ENCODE results near the gene DMXL1.

DMXL1 gene

DNA sequence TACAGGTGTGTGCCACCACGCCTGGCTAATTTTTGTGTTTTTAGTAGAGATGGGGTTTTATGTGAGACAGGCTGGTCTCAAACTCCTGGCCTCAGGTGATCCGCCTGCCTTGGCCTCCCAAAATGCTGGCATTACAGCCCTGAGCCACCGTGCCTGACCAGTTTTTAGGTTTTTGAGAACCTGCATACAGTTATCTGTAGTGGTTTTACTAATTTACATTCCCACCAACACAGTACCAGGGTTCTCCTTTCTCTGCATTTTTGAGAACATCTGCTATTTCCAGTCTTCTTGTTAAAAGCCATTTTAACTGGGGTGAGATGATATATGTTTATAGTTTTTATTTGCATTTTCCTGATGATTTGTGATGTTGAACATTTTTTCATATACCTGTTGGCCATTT is 12.8 kb downstream of the DMXL1 start:
- TF ChIP-seq, protein P1, sequence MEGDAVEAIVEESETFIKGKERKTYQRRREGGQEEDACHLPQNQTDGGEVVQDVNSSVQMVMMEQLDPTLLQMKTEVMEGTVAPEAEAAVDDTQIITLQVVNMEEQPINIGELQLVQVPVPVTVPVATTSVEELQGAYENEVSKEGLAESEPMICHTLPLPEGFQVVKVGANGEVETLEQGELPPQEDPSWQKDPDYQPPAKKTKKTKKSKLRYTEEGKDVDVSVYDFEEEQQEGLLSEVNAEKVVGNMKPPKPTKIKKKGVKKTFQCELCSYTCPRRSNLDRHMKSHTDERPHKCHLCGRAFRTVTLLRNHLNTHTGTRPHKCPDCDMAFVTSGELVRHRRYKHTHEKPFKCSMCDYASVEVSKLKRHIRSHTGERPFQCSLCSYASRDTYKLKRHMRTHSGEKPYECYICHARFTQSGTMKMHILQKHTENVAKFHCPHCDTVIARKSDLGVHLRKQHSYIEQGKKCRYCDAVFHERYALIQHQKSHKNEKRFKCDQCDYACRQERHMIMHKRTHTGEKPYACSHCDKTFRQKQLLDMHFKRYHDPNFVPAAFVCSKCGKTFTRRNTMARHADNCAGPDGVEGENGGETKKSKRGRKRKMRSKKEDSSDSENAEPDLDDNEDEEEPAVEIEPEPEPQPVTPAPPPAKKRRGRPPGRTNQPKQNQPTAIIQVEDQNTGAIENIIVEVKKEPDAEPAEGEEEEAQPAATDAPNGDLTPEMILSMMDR (conservative IDR thresholded peaks at IDR 0.05; ENCODE audit: low read depth, low read length) = no peak
- no peak for DNase-seq (ENCODE audit: low read depth)
- H3K4me3 ChIP-seq (ENCODE audit: low read depth, low read length) = no peak overlapping the region

DNA sequence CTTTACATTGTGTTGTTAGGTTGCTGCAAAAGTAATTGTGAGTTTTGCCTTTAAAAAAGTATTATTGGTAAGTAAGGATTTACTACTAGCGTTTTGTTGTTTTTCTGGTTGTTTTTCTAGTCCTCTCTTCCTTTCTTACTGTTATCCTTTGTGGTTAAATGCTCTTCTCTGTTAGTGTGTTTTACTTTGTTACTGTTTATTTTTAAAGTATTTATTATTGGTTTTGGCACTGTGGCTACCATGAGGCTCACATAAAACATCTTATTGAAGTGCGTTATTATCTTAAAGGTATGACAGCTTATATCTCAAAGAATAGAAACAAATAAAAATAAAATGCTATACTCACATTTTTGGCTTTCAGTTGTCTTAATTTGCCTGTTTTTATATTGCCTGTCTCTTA is 17.6 kb downstream of the DMXL1 start:
- no peak for DNase-seq (ENCODE audit: low read depth)
- H3K4me3 ChIP-seq (ENCODE audit: low read depth, low read length) = no peak overlapping the region
- TF ChIP-seq, protein P1 (conservative IDR thresholded peaks at IDR 0.05; ENCODE audit: low read depth, low read length) = no peak

DNA sequence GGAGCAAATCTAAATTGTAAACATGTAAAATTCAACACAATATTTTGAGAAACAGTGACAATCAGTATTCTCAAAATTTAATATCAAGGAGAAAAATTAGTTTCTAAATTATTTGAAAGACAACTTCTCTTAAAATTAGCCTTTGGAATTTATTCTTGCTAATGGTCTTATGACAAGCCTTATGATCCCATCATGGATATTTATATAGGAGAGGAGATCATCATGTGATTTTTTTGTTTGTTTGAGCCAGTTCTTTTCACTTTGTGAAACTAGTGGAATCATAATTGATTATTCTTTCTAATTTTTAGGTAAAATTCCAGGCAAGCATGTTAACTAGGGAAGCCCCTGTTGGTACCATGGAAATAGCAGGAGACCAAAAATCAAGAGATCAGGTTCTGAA is 24.7 kb downstream of the DMXL1 start:
- TF ChIP-seq, protein P1 (conservative IDR thresholded peaks at IDR 0.05; ENCODE audit: low read depth, low read length) = no peak
- no peak for DNase-seq (ENCODE audit: low read depth)
- H3K4me3 ChIP-seq (ENCODE audit: low read depth, low read length) = no peak overlapping the region

DNA sequence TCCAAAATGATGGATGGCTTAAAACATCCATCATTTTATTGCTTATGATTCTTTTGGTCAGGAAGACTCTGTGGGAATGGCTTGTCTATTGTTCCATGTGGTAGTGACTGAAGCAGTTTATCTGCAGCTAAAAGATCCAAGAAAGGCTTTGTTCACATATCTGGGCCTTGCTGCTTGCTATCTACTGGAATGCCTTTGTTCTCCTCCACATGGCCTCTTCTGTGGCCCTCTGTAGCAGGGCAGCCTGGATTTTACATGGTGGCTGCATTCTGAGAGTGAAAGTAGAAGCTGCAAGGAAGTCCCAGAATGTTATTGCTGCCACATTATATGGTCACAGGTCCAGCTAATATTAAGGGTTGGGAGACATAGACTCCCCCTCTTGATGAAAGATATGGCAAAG is 35.1 kb downstream of the DMXL1 start:
- TF ChIP-seq, protein P1 (conservative IDR thresholded peaks at IDR 0.05; ENCODE audit: low read depth, low read length) = no peak
- no peak for DNase-seq (ENCODE audit: low read depth)

DNA sequence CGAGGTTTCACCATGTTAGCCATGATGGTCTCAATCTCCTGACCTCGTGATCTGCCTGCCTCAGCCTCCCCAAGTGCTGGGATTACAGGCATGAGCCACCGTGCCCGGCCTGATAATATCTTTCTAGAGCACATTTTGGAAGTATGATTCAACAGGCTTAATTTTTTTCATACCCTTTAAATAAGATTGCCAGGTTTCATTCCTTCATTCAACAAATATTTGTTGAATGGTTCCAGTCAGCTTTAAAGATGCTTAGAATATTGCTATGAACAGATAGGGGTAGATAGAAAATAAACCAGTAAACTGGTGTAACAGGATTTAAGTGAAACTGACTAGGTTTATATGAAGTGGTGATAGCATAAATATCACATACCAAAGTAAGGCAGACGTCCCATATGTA is 41.3 kb downstream of the DMXL1 start:
- no peak for DNase-seq (ENCODE audit: low read depth)
- no peak overlapping the region for H3K4me3 ChIP-seq (ENCODE audit: low read depth, low read length)
- TF ChIP-seq, protein P1 (conservative IDR thresholded peaks at IDR 0.05; ENCODE audit: low read depth, low read length) = no peak

More for the DNA sequence above, 35.1 kb downstream of the DMXL1 start:
- no peak overlapping the region for H3K4me3 ChIP-seq (ENCODE audit: low read depth, low read length)

DNA sequence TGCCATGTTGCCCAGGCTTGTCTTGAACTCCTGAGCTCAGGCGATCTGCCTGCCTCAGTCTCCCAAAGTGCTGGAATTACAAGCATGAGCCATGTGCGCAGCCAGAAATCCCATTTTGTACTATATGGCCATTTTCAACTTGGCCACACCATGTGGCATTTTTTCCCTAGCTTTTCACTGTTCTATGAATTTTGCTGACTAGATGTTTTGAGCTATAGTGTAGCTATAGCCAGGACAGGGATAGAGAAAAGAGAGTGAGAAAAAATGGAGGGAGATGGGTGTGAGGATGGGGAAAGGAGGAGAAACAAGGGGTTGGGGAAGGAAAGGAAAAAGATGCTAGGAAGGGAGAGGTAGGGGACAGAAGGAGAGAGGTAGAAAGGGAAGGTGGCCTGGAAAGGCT is 46.4 kb downstream of the DMXL1 start:
- TF ChIP-seq, protein P1 (conservative IDR thresholded peaks at IDR 0.05; ENCODE audit: low read depth, low read length) = no peak
- H3K4me3 ChIP-seq (ENCODE audit: low read depth, low read length) = no peak overlapping the region
- no peak for DNase-seq (ENCODE audit: low read depth)

DNA sequence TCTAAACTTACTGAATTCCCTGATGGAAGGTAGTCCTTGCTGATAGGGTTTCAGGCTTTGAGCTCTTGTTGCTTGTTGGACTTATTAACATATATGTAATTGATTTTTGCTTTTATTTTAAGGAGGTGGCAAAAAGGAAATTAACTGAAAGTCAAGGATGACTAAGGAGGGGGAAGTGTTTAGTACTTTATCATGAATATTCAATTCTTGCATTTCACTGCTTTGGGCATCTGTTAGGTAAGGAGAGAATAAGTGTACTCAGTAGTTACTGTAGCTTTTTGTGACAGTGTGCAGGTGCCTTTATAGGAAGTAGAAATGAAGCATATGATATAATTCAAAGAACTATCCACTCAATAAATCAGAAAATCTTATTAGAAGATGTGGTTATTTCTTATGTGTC is 47.1 kb downstream of the DMXL1 start:
- H3K4me3 ChIP-seq (ENCODE audit: low read depth, low read length) = no peak overlapping the region
- DNase-seq (ENCODE audit: low read depth) = no peak
- TF ChIP-seq, protein P1 (conservative IDR thresholded peaks at IDR 0.05; ENCODE audit: low read depth, low read length) = no peak
